BE2C (cell line): Measurements from ENCODE around the gene EPS8.
"Not testable (repeated sequence)": the region's sequence is repeated elsewhere in the genome, so short reads cannot be mapped to it uniquely, and the experiment has no call there.

Experiments used
- DNase-seq: peaks from one replicate; pipeline ENCODE4 v3.0.0-alpha.2; 2020
- H3K27me3 ChIP-seq: fragments of 250-450 bp; sonication (Bioruptor Pico); 2 replicates; pipeline ENCODE4 v1.5.1; 2020; ENCODE audit warnings: mild to moderate bottlenecking
- H3K36me3 ChIP-seq: fragments of 250-450 bp; sonication (Bioruptor Pico); 2 replicates; pipeline ENCODE4 v1.5.1; 2020; ENCODE audit warnings: mild to moderate bottlenecking
- H3K4me1 ChIP-seq: fragments of 250-450 bp; sonication (Bioruptor Pico); 2 replicates; pipeline ENCODE4 v1.5.1; 2020
- H3K4me3 ChIP-seq: 2 replicates; pipeline ENCODE4 v1.5.1; 2011; ENCODE audit warnings: low read depth, low read length
- H3K9me3 ChIP-seq: fragments of 250-450 bp; sonication (Bioruptor Pico); 2 replicates; pipeline ENCODE4 v1.5.1; 2020
- TF ChIP-seq, protein P1 (sequence below): IDR thresholded peaks from 2 replicates; pipeline ENCODE4 v1.5.1; 2012; ENCODE audit warnings: mild to moderate bottlenecking, low read depth, low read length

EPS8 gene

DNA sequence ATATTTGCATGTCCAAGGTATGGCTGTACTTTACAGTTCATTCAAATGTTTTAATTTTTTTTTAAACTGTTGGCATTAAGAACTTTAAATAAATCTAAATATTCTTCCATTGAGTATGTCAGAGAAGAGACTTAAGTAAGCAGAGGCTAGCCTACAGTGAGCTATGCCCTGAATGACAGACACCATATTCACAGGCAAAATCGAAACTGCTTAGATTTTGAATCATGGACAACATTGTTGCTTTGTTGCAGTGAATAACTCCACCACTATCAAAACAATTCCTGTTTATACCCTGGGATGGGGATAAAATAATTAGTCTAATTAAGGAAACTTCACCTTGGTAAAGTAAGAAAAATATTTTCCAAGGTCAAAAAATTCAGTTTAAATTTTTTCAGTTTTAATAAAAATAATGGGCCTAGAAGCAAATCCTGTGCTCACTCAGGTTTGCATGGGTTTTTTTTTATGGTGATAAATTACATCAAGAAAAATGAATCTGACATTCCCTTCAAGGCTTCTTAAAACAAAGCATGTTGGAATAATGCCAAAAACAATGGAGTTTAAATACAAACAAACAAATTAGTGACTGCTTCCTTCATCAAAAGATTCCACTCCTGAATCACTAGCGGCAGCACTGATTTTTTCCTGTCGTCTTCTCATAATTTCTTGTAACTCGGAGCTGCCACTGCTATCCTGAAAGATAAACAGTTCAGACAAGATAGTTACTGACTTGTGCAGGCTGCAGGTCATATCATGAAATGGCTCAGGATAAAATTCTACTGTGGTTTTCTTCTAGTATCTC lies 168.2 kb downstream of the EPS8 start:
- DNase-seq, result no peak
- Histone ChIP-seq H3K4me1 (no peaks in the 10 kb centered on the region), H3K9me3 (no peaks in the 10 kb centered on the region), H3K4me3 (no peak overlapping the region), H3K36me3 (no peaks in the 10 kb centered on the region), H3K27me3 (peaks cover 26% of the 10 kb centered on the region)
- TF ChIP-seq, protein P1, sequence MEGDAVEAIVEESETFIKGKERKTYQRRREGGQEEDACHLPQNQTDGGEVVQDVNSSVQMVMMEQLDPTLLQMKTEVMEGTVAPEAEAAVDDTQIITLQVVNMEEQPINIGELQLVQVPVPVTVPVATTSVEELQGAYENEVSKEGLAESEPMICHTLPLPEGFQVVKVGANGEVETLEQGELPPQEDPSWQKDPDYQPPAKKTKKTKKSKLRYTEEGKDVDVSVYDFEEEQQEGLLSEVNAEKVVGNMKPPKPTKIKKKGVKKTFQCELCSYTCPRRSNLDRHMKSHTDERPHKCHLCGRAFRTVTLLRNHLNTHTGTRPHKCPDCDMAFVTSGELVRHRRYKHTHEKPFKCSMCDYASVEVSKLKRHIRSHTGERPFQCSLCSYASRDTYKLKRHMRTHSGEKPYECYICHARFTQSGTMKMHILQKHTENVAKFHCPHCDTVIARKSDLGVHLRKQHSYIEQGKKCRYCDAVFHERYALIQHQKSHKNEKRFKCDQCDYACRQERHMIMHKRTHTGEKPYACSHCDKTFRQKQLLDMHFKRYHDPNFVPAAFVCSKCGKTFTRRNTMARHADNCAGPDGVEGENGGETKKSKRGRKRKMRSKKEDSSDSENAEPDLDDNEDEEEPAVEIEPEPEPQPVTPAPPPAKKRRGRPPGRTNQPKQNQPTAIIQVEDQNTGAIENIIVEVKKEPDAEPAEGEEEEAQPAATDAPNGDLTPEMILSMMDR, result no peak

- H3K9me3 ChIP-seq, H3K4me3 ChIP-seq, DNase-seq, H3K36me3 ChIP-seq, H3K4me1 ChIP-seq: not testable (repeated sequence)
- peaks cover 11% of the 10 kb centered on the region; the same call in 1 of the 2 replicates for H3K27me3 ChIP-seq
Observed at GRCh38 chr12:15616495-15616894, 172.7 kb downstream of the EPS8 start.

- no peak overlapping the region for H3K4me3 ChIP-seq
- no peaks in the 10 kb centered on the region for H3K4me1 ChIP-seq
- TF ChIP-seq, protein P1, result no peak
- H3K36me3 ChIP-seq, result no peaks in the 10 kb centered on the region
- no peaks in the 10 kb centered on the region for H3K9me3 ChIP-seq
- peaks cover 4% of the 10 kb centered on the region; the same call in 1 of the 2 replicates for H3K27me3 ChIP-seq
- DNase-seq, result no peak
Observed at GRCh38 chr12:15613981-15614380, 175.2 kb downstream of the EPS8 start.

GRCh38 chr12:15608941-15609340 lies 180.2 kb downstream of the EPS8 start:
- TF ChIP-seq, protein P1, result no peak
- no peaks in the 10 kb centered on the region; the same call in 1 of the 2 replicates for H3K27me3 ChIP-seq
- DNase-seq, result no peak
- H3K36me3 ChIP-seq, result no peaks in the 10 kb centered on the region
- H3K4me3 ChIP-seq, result no peak overlapping the region
- H3K4me1 ChIP-seq, result no peaks in the 10 kb centered on the region
- H3K9me3 ChIP-seq, result no peaks in the 10 kb centered on the region

DNA sequence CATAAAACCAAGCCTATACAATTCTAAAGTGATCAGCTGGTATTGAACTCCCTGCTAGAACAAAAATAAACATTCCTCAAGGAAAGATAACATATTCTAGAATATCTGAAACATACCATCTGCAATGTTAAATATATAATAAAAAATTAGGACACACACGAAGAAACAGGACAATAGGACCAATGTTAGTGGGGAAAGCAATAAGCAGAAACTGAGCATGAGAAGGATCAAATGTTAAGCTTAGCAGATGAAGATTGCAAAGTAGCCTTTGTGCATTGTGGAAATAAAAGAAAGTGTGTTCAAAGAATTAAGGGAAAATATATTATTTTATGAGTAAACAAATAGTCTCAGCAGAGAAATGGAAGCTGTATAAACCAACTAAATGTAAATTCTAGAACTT lies 180.8 kb downstream of the EPS8 start:
- TF ChIP-seq, protein P1, result no peak
- DNase-seq, result no peak
- H3K9me3 ChIP-seq, result no peaks in the 10 kb centered on the region
- no peaks in the 10 kb centered on the region; the same call in 1 of the 2 replicates for H3K27me3 ChIP-seq
- H3K4me3 ChIP-seq, result no peak overlapping the region
- no peaks in the 10 kb centered on the region for H3K4me1 ChIP-seq
- H3K36me3 ChIP-seq, result no peaks in the 10 kb centered on the region

DNA sequence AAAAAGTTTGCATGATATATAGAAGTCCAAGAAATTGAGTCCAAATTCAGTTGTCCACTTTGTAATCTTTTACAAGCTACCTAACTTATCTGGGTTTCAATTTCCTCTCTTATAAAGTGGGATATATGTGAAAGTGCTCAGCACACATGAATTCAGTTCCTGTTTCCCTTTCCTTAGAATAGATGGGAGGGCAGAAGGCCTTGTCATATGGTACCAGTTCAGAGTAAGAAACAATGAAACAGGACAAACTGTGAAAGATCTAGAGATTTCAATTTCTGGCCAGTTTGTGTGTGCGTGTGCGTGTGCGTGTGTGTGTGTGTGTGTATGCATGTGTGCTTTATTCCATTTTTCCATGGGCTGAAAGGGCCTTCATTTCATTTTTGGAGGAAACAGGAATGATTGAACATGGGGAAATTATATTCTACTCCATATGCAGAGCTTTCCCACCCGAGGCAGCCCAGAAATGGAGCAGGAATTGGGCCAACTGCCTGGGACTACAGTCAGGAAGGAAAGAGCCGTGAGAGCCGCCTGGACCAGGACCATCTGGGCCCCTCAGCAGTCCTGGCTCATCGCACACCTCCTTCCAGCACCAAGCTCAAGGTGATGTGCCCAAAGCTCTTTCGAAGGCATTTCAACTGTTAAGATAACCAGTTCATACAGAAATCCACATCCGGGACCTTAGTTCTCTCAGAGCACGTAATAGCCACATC lies 183.2 kb downstream of the EPS8 start:
- H3K36me3 ChIP-seq, result no peaks in the 10 kb centered on the region
- H3K4me1 ChIP-seq, result no peaks in the 10 kb centered on the region
- no peaks in the 10 kb centered on the region; the same call in 1 of the 2 replicates for H3K27me3 ChIP-seq
- no peaks in the 10 kb centered on the region for H3K9me3 ChIP-seq
- TF ChIP-seq, protein P1, result no peak
- no peak for DNase-seq
- no peak overlapping the region for H3K4me3 ChIP-seq
